Measurements from ENCODE around the gene MARCHF10. TPM values are rescaled to one million over a fixed set of nuclear protein-coding genes. Genes with fewer than 3 reads are reported as not detected.

Gene MARCHF10
- total RNA-seq, 2 donors from 2014 or later, result 29.7 TPM; not detected in 1

DNA sequence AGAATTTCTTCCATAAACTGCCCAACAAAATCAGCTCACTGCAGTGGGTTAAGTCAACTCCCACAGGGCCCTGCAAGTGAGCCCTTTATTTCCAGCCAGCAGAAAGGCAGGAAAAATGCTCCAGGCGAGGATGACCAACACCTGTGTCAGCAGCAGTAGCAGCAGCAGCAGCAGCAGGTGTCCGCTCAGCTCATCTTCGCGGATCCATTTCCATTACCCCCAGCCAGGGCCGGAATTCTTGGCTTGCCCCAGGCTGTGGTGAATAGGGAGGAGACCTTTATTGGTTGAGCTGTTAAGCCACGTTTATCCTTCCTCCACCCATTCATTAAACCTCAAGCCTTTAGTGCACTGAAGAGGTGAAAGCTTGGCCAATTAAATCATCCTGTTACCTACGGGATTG lies 46.2 kb downstream of the MARCHF10 start:
- intact Hi-C loops (cut with DNase I), result no loop called here
- Histone ChIP-seq H3K36me3 (no peaks in the 10 kb centered on the region), H3K9me3 (no peaks in the 10 kb centered on the region), H3K27me3 (replicated peaks; ENCODE audit: insufficient read depth) (no peaks in the 10 kb centered on the region), H3K4me1 (replicated peaks) (no peaks in the 10 kb centered on the region), H3K4me3 (no peak overlapping the region), H3K27ac (no peak overlapping the region)
- DNase-seq (ENCODE audit: low spot score), result no peak
- WGBS, result 73% methylated on average over 7 of the region's 7 CpGs
- TF ChIP-seq POLR2A (IDR thresholded peaks at IDR 0.05) (no peak), POLR2AphosphoS5 (IDR thresholded peaks at IDR 0.05) (no peak)
- TF ChIP-seq, protein P1, sequence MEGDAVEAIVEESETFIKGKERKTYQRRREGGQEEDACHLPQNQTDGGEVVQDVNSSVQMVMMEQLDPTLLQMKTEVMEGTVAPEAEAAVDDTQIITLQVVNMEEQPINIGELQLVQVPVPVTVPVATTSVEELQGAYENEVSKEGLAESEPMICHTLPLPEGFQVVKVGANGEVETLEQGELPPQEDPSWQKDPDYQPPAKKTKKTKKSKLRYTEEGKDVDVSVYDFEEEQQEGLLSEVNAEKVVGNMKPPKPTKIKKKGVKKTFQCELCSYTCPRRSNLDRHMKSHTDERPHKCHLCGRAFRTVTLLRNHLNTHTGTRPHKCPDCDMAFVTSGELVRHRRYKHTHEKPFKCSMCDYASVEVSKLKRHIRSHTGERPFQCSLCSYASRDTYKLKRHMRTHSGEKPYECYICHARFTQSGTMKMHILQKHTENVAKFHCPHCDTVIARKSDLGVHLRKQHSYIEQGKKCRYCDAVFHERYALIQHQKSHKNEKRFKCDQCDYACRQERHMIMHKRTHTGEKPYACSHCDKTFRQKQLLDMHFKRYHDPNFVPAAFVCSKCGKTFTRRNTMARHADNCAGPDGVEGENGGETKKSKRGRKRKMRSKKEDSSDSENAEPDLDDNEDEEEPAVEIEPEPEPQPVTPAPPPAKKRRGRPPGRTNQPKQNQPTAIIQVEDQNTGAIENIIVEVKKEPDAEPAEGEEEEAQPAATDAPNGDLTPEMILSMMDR (IDR thresholded peaks at IDR 0.05), result no peak

DNA sequence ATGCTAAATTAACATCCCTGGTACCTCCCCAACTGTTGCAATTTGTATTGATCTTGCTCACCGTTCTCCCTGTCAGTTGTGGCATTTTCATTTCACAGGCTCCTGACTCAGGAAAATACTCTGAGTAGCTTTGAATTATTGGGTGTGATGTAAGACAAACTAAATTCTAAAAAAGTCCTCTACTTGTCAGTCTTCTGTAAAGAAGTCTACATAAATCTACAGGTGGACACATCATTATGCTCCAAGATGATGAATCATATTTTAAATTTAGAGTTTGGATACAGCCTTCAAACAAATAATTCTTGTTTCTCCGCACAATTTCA lies 47.2 kb downstream of the MARCHF10 start:
- Histone ChIP-seq H3K4me1 (replicated peaks) (no peaks in the 10 kb centered on the region), H3K27ac (no peak overlapping the region), H3K27me3 (replicated peaks; ENCODE audit: insufficient read depth) (no peaks in the 10 kb centered on the region), H3K4me3 (no peak overlapping the region), H3K36me3 (no peaks in the 10 kb centered on the region), H3K9me3 (no peaks in the 10 kb centered on the region)
- WGBS, result 73% methylated on average over 2 of the region's 2 CpGs
- intact Hi-C loops (cut with DNase I), result no loop called here
- no peak for DNase-seq (ENCODE audit: low spot score)
- TF ChIP-seq, protein P1 (IDR thresholded peaks at IDR 0.05), result no peak
- TF ChIP-seq POLR2AphosphoS5 (IDR thresholded peaks at IDR 0.05) (no peak), POLR2A (IDR thresholded peaks at IDR 0.05) (no peak)

DNA sequence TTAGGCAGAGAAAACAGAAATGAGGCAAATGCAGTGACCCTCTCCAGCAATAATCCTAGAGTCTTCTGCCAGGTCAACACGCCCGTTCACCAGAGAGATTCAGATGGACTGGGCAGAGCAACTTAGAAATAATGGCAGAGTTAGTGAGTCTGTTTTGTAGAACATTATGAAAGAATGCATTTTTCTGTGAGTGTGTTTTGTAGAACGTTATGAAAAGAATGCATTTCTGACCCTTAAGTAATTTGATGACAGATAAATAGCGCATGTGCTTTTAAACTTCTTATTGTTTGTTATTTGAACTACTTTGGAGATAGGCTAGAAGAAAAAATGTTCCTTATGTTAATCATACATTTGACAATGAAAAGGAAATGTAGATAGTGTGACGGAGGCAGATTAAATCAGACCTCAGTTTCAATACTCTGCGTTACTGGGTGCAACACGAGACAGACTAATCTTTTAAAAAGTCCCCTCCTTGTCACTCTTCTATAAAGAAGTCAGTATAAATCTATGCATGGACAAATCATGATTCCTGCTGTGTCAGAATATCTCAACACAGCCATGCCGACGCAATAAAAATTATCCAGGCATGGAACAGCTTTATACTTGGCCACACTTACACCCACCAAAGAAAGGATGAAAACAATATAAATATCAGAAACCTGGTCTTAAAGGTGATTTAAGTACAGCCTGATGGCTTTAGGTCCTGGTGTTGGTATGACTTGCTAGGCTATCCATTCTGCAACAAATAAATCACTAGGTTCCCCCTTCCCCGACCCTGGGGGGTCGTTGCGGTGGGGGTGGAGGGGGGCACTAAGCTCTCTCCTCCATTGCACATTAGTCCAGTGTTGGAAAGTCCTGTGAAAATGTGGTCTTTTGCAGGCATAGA lies 47.8 kb downstream of the MARCHF10 start:
- TF ChIP-seq, protein P1 (IDR thresholded peaks at IDR 0.05), result no peak
- TF ChIP-seq POLR2A (IDR thresholded peaks at IDR 0.05) (no peak), POLR2AphosphoS5 (IDR thresholded peaks at IDR 0.05) (no peak)
- H3K9me3 ChIP-seq, result no peaks in the 10 kb centered on the region
- intact Hi-C loops (cut with DNase I), result no loop called here

DNA sequence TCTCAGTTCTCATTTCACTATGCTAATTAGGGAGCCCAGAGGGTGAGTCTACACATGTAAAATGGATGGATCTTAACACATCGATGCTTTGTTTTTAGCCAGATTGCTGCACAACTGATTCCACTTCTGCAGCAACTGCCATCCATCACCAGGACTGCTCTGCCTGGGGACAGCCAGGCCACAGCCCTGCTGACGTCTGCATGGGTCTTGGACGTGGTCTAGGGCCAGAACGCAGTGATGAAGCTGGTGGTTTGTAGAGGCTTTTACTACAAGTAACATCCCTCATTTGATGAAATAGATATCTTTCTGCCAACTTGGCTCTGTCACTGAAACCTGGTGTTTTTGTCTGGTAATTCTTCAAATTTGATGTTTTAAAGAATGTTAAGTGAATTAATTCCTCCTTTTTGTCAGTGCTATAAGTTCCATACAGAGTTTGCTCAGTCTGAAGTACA lies 50.6 kb downstream of the MARCHF10 start:
- no peak for TF ChIP-seq POLR2A (IDR thresholded peaks at IDR 0.05)
- TF ChIP-seq, protein P1 (IDR thresholded peaks at IDR 0.05), result no peak
- TF ChIP-seq POLR2AphosphoS5 (IDR thresholded peaks at IDR 0.05), result no peak
- intact Hi-C loops (cut with DNase I), result no loop called here
- Histone ChIP-seq H3K4me1 (replicated peaks) (no peaks in the 10 kb centered on the region), H3K36me3 (no peaks in the 10 kb centered on the region), H3K27ac (no peak overlapping the region), H3K9me3 (no peaks in the 10 kb centered on the region), H3K4me3 (no peak overlapping the region), H3K27me3 (replicated peaks; ENCODE audit: insufficient read depth) (no peaks in the 10 kb centered on the region)
- 37% methylated on average over 4 of the region's 4 CpGs for whole genome bisulfite sequencing
- DNase-seq (ENCODE audit: low spot score), result no peak

More for the DNA sequence above, 47.8 kb downstream of the MARCHF10 start:
- H3K4me3 ChIP-seq, result no peak overlapping the region
- WGBS, result 25% methylated on average over 12 of the region's 12 CpGs
- no peaks in the 10 kb centered on the region for H3K4me1 ChIP-seq (replicated peaks)
- no peaks in the 10 kb centered on the region for H3K27me3 ChIP-seq (replicated peaks; ENCODE audit: insufficient read depth)
- DNase-seq (ENCODE audit: low spot score), result no peak
- no peaks in the 10 kb centered on the region for H3K36me3 ChIP-seq
- no peak overlapping the region for H3K27ac ChIP-seq

DNA sequence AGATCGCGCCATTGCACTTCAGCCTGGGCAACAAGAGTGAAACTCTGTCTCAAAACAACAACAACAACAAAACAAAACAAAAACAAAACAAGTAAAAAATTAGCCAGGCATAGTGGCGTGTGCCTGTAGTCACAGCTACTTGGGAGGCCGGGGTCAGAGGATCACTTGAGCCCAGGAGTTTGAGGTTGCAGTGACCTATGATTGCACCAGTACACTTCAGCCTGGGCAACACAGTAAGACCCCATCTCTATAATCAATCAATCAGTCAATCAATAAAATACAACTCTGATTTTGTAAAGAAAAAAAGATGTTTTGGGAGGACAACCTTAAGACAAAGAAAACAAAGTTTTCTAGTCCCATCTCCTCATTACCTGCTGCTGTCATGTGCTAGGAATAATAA lies 51.9 kb downstream of the MARCHF10 start:
- 97% methylated on average over 4 of the region's 4 CpGs for WGBS
- no peak for TF ChIP-seq POLR2A (IDR thresholded peaks at IDR 0.05)
- TF ChIP-seq POLR2AphosphoS5 (IDR thresholded peaks at IDR 0.05), result no peak
- TF ChIP-seq, protein P1 (IDR thresholded peaks at IDR 0.05), result no peak
- no peaks in the 10 kb centered on the region for H3K36me3 ChIP-seq
- H3K27me3 ChIP-seq (replicated peaks; ENCODE audit: insufficient read depth), result no peaks in the 10 kb centered on the region
- no peak for DNase-seq (ENCODE audit: low spot score)
- H3K27ac ChIP-seq, result no peak overlapping the region
- H3K9me3 ChIP-seq, result no peaks in the 10 kb centered on the region
- intact Hi-C loops (cut with DNase I), result no loop called here
- no peaks in the 10 kb centered on the region for H3K4me1 ChIP-seq (replicated peaks)
- H3K4me3 ChIP-seq, result no peak overlapping the region
